Skeletal muscle tissue (tissue), 4 donors: ENCODE data around the gene KMO. TPM values are rescaled to one million over a fixed set of nuclear protein-coding genes. Genes with fewer than 3 reads are reported as not detected.
A peak's percentile ranks its signal among the peaks of the same experiment; 100 is the strongest.

Experiments
- H3K27ac ChIP-seq: one replicate; pipeline ENCODE4 v1.7.0; 2013; ENCODE audit warnings: mild to moderate bottlenecking, low read depth, low read length, inconsistent platforms
- H3K27me3 ChIP-seq, 3 donors: one replicate each; pipeline ENCODE4 v1.7.0; 2013; ENCODE audit warnings: low read length in 3 of 3; ENCODE audit not compliant: control insufficient read depth in 3 of 3, insufficient read depth in 3 of 3
- H3K36me3 ChIP-seq, 3 donors: one replicate each; pipeline ENCODE4 v1.7.0; 2013; ENCODE audit warnings: low read length in 3 of 3; ENCODE audit not compliant: control insufficient read depth in 3 of 3, insufficient read depth in 3 of 3
- H3K4me1 ChIP-seq, 3 donors: one replicate each; pipeline ENCODE4 v1.7.0; 2013; ENCODE audit warnings: low read length in 3 of 3, mild to moderate bottlenecking in 3 of 3; ENCODE audit not compliant: control insufficient read depth in 3 of 3, insufficient read depth in 3 of 3
- H3K4me3 ChIP-seq, 3 donors: one replicate each; pipeline ENCODE4 v1.7.0; 2013; ENCODE audit warnings: low read length in 3 of 3
- H3K9ac ChIP-seq, 3 donors: one replicate each; pipeline ENCODE4 v1.7.0; 2013; ENCODE audit warnings: low read length in 3 of 3, mild to moderate bottlenecking in 3 of 3, moderate library complexity in 2 of 3, low read depth in 1 of 3
- H3K9me3 ChIP-seq, 3 donors: one replicate each; pipeline ENCODE4 v1.7.0; 2013; ENCODE audit warnings: low read length in 3 of 3; ENCODE audit not compliant: control insufficient read depth in 3 of 3
- total RNA-seq: library from RNA; depleted of rRNA; stranded (reverse); fragments of >200 nt; gene quantifications from one replicate; pipeline ENCODE4 v1.2.3, GENCODE V29; 2014
- donor health status: Osteomylitis.

Gene KMO
- total RNA-seq, 1 donor from 2014 or later, result 0.52 TPM

DNA sequence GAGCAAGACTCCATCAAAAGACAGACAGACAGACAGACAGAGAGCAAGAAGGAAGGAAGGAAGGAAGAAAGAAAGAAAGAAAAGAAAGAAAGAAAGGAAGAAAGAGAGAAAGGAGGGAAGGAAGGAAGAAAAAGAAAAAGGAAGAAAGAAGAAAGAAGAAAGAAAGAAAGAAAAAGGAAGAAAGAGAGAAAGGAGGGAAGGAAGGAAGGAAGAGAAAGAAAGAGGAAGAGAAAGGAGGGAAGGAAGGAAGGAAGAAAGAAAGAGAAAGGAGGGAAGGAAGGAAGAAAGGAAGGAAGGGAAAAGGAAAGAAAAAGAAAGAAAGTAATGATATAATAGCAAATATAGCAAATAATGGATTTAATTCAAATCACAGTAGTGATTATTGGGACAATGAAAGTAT is 75.3 kb downstream of the KMO start:
- no peaks in the 10 kb centered on the region for H3K27me3 ChIP-seq
- peaks cover 0 to 4% (median 0%) of the 10 kb centered on the region in 3 donors for H3K4me1 ChIP-seq
- peak overlapping the region in 1 of 3 donors; percentile 44 for H3K9ac ChIP-seq
- no peaks in the 10 kb centered on the region for H3K36me3 ChIP-seq
- no peaks in the 10 kb centered on the region for H3K9me3 ChIP-seq
- H3K27ac ChIP-seq, result no peak overlapping the region
- H3K4me3 ChIP-seq, result no peak overlapping the region

DNA sequence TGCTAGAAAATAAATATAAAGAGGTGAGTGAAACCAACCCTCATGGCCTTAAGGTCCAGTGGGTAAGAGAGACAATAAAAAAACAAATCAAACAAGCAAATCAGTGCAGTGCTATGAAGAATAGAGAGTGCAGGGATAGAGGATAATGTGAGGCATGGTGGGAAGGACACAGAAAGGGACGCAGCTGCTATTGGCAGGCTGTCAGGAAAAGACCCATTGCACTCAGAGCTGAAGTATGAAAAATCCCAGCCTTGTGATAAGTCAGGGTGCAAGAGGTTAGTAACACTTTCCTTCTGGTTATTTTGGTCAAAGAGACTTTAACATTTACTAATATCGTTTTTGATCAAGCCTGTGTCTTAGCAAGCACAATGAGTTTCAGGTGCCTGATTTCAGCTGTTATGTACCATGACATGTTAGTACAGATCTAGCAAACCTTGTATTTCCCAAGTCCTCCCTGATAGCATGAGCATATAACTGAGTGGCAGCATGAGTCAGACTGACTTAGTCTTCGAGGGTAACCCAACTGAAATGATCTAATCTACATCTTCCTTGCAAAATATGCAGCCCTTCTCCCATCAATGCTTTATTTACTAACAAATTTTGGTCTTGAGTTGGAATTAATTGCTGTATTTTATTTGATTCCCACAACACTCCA is 76.3 kb downstream of the KMO start:
- H3K9me3 ChIP-seq, result no peaks in the 10 kb centered on the region
- no peak overlapping the region for H3K9ac ChIP-seq
- no peak overlapping the region for H3K27ac ChIP-seq
- no peak overlapping the region for H3K4me3 ChIP-seq
- H3K27me3 ChIP-seq, result no peaks in the 10 kb centered on the region
- peaks cover 0 to 4% (median 0%) of the 10 kb centered on the region in 3 donors for H3K4me1 ChIP-seq
- H3K36me3 ChIP-seq, result no peaks in the 10 kb centered on the region

- no peak overlapping the region for H3K4me3 ChIP-seq
- H3K27me3 ChIP-seq, result no peaks in the 10 kb centered on the region
- H3K36me3 ChIP-seq, result no peaks in the 10 kb centered on the region
- H3K9ac ChIP-seq, result no peak overlapping the region
- H3K27ac ChIP-seq, result no peak overlapping the region
- H3K4me1 ChIP-seq, result no peaks in the 10 kb centered on the region
- H3K9me3 ChIP-seq, result no peaks in the 10 kb centered on the region
Observed at GRCh38 chr1:241610056-241610815, 78.1 kb downstream of the KMO start.

DNA sequence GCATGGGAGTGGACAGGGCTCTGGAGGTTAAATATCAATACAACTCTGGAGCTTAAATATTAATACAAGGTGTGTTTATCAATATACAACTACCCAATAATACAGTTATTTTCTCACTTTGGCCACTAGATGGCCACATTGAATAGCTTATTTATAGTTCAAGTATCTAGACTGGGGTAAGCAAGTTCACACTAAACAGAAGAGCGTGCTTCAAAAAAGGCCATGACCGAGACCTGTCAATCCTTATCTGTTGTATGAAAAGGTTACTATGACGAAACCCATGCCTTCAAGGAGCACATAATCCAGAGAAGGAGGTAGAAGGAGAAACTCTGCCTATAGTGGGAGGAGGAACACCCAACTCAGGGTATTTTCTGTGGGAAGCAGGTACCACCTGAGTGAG is 78.9 kb downstream of the KMO start:
- no peaks in the 10 kb centered on the region for H3K9me3 ChIP-seq
- no peaks in the 10 kb centered on the region for H3K4me1 ChIP-seq
- H3K9ac ChIP-seq, result no peak overlapping the region
- H3K4me3 ChIP-seq, result no peak overlapping the region
- H3K27me3 ChIP-seq, result no peaks in the 10 kb centered on the region
- no peaks in the 10 kb centered on the region for H3K36me3 ChIP-seq
- H3K27ac ChIP-seq, result no peak overlapping the region

- Histone ChIP-seq H3K36me3 (no peaks in the 10 kb centered on the region), H3K27ac (no peak overlapping the region), H3K9me3 (no peaks in the 10 kb centered on the region), H3K27me3 (no peaks in the 10 kb centered on the region), H3K4me3 (no peak overlapping the region), H3K9ac (no peak overlapping the region), H3K4me1 (no peaks in the 10 kb centered on the region)
Observed at GRCh38 chr1:241611736-241612135, 79.6 kb downstream of the KMO start.

- H3K36me3 ChIP-seq, result no peaks in the 10 kb centered on the region
- H3K4me3 ChIP-seq, result no peak overlapping the region
- no peak overlapping the region for H3K9ac ChIP-seq
- no peak overlapping the region for H3K27ac ChIP-seq
- no peaks in the 10 kb centered on the region for H3K4me1 ChIP-seq
- no peaks in the 10 kb centered on the region for H3K9me3 ChIP-seq
- H3K27me3 ChIP-seq, result no peaks in the 10 kb centered on the region
Observed at GRCh38 chr1:241612533-241613477, 80.6 kb downstream of the KMO start.

- H3K27ac ChIP-seq, result no peak overlapping the region
Observed at GRCh38 chr1:241614144-241614543, 82.0 kb downstream of the KMO start.

DNA sequence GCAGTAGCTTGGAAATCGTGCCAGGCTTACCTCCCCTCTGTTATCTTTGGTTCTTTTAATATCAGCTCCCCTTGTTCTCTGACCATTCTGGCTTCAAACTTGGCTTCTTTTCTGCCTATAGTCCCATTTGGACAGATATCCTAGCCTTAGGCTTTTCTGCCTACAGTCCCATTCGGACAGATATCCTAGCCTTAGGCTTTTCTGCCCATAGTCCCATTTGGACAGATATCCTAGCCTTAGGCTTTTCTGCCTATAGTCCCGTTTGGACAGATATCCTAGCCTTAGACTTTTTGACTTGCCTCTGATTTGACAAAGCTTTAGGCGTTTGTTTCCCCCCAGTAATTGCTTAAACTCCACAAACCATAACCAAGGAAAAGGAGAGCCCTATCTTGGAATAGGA is 82.4 kb downstream of the KMO start:
- Histone ChIP-seq H3K4me3 (no peak overlapping the region), H3K9me3 (no peaks in the 10 kb centered on the region), H3K4me1 (no peaks in the 10 kb centered on the region), H3K36me3 (no peaks in the 10 kb centered on the region), H3K9ac (no peak overlapping the region), H3K27me3 (no peaks in the 10 kb centered on the region), H3K27ac (no peak overlapping the region)

More at GRCh38 chr1:241614144-241614543, 82.0 kb downstream of the KMO start:
- no peak overlapping the region for H3K9ac ChIP-seq
- no peaks in the 10 kb centered on the region for H3K9me3 ChIP-seq
- H3K36me3 ChIP-seq, result no peaks in the 10 kb centered on the region
- H3K4me1 ChIP-seq, result no peaks in the 10 kb centered on the region
- no peaks in the 10 kb centered on the region for H3K27me3 ChIP-seq
- H3K4me3 ChIP-seq, result no peak overlapping the region

GRCh38 chr1:241615043-241615974 is 83.1 kb downstream of the KMO start:
- no peaks in the 10 kb centered on the region for H3K4me1 ChIP-seq
- H3K27ac ChIP-seq, result no peak overlapping the region
- H3K36me3 ChIP-seq, result no peaks in the 10 kb centered on the region
- H3K4me3 ChIP-seq, result no peak overlapping the region
- no peaks in the 10 kb centered on the region for H3K27me3 ChIP-seq
- H3K9me3 ChIP-seq, result no peaks in the 10 kb centered on the region
- H3K9ac ChIP-seq, result no peak overlapping the region
